HepG2 (cell line): ENCODE data around the gene PFN1. TPM values are rescaled to one million over a fixed set of nuclear protein-coding genes. Genes with fewer than 3 reads are reported as not detected.
A peak's percentile ranks its signal among the peaks of the same experiment; 100 is the strongest.

ENCODE experiments used
- ASH2L ChIP-seq: fragments of 300-600, 200-600 bp; sonication (generic); IDR thresholded peaks from 2 replicates; pipeline ENCODE4 v1.7.0; 2017; ENCODE audit warnings: low read depth, mild to moderate bottlenecking, moderate library complexity, mixed read lengths, low read length; ENCODE audit not compliant: insufficient read length
- ELK4 ChIP-seq: sonication (generic); formaldehyde crosslinking; IDR thresholded peaks from 2 replicates; pipeline ENCODE4 v1.9.0; 2021; ENCODE audit warnings: missing genetic modification reagents, borderline replicate concordance
- HMGXB4 ChIP-seq, 2 experiments: sonication (generic) in 1 of 2; formaldehyde crosslinking in 1 of 2; IDR thresholded peaks; 2 replicates each; pipeline versions ENCODE4 v1.4.0 to v1.6.1; 2018 to 2020; ENCODE audit warnings: missing genetic modification reagents in 2 of 2, borderline replicate concordance in 1 of 2, low read depth in 1 of 2, mild to moderate bottlenecking in 1 of 2, missing biosample characterization in 1 of 2
- LCORL ChIP-seq, 2 experiments: fragments of 450-650 bp in 1 of 2; sonication (generic) in 1 of 2; formaldehyde crosslinking in 1 of 2; IDR thresholded peaks; 2 replicates each; pipeline versions ENCODE4 v1.5.0 to v1.6.1; 2017 to 2020; ENCODE audit warnings: antibody characterized with exemption in 1 of 2, missing genetic modification reagents in 1 of 2
- NFYC ChIP-seq: IDR thresholded peaks from 2 replicates; pipeline ENCODE4 v1.6.1; 2016; ENCODE audit warnings: missing genetic modification reagents, missing compliant biosample characterization
- NR0B2 ChIP-seq: sonication (generic); formaldehyde crosslinking; IDR thresholded peaks from 2 replicates; pipeline ENCODE4 v1.4.0; 2020; ENCODE audit warnings: mild to moderate bottlenecking, missing genetic modification reagents
- PITX1 ChIP-seq: sonication (generic); formaldehyde crosslinking; IDR thresholded peaks from 2 replicates; pipeline ENCODE4 v1.5.1; 2020; ENCODE audit warnings: mild to moderate bottlenecking, missing genetic modification reagents
- POLR2AphosphoS5 ChIP-seq: IDR thresholded peaks from 2 replicates; pipeline ENCODE4 v1.6.1; 2012; ENCODE audit warnings: low read depth, low read length
- RXRA ChIP-seq: sonication (generic); formaldehyde crosslinking; IDR thresholded peaks from 2 replicates; pipeline ENCODE4 v1.5.1; 2020; ENCODE audit warnings: missing genetic modification reagents
- RXRB ChIP-seq: IDR thresholded peaks from 2 replicates; pipeline ENCODE4 v1.6.1; 2016; ENCODE audit warnings: borderline replicate concordance, missing genetic modification reagents, missing compliant biosample characterization
- ZBTB4 ChIP-seq: sonication (generic); formaldehyde crosslinking; IDR thresholded peaks from 2 replicates; pipeline ENCODE4 v1.4.0; 2020; ENCODE audit warnings: missing genetic modification reagents, mild to moderate bottlenecking, borderline replicate concordance
- ZKSCAN8 ChIP-seq: IDR thresholded peaks from 2 replicates; pipeline ENCODE4 v1.6.1; 2016; ENCODE audit warnings: borderline replicate concordance, missing genetic modification reagents, missing compliant biosample characterization
- ZNF382 ChIP-seq: sonication (generic); formaldehyde crosslinking; IDR thresholded peaks from 2 replicates; pipeline ENCODE4 v1.5.0; 2020; ENCODE audit warnings: missing genetic modification reagents, mild to moderate bottlenecking, borderline replicate concordance
- ZNF441 ChIP-seq: sonication (generic); formaldehyde crosslinking; IDR thresholded peaks from 2 replicates; pipeline ENCODE4 v1.7.0; 2021; ENCODE audit warnings: missing genetic modification reagents, borderline replicate concordance
- ZNF512B ChIP-seq: sonication (generic); formaldehyde crosslinking; IDR thresholded peaks from 2 replicates; pipeline ENCODE4 v1.5.1; 2020; ENCODE audit warnings: missing genetic modification reagents, mild to moderate bottlenecking, borderline replicate concordance
- ZNF556 ChIP-seq: sonication (generic); formaldehyde crosslinking; IDR thresholded peaks from 2 replicates; pipeline ENCODE4 v1.4.0; 2020; ENCODE audit warnings: mild to moderate bottlenecking, missing genetic modification reagents, borderline replicate concordance
- ZNF615 ChIP-seq: sonication (generic); formaldehyde crosslinking; IDR thresholded peaks from 2 replicates; pipeline ENCODE4 v1.5.0; 2020; ENCODE audit warnings: mild to moderate bottlenecking, missing genetic modification reagents, borderline replicate concordance
- ZNF75D ChIP-seq: sonication (generic); formaldehyde crosslinking; IDR thresholded peaks from 2 replicates; pipeline ENCODE4 v1.8.1; 2023; ENCODE audit warnings: missing genetic modification reagents, mild to moderate bottlenecking, borderline replicate concordance
- polyA plus RNA-seq, 8 experiments: library from polyadenylated mRNA; depleted of rRNA in 3 of 8; stranded (reverse) in 7 of 8; unstranded in 1 of 8; fragments of >200 nt; fragmentation: Illumina TruSeq in 4 of 8; extraction: Trizol in 4 of 8; gene quantifications; 2 replicates each; pipeline versions ENCODE4 v1.2.1 to v1.2.3, GENCODE V29; 2011 to 2016; ENCODE audit warnings: low read depth in 4 of 8, missing spikeins in 1 of 8, mixed read lengths in 1 of 8; ENCODE audit not compliant: insufficient read depth in 1 of 8
- total RNA-seq, 5 experiments: library from RNA; depleted of rRNA; stranded (reverse); fragments of >200 nt; fragmentation: Illumina TruSeq; extraction: Trizol; gene quantifications; 2 replicates each; pipeline ENCODE4 v1.2.3, GENCODE V29; 2016; ENCODE audit warnings: low read depth in 1 of 5

PFN1 gene
- total and polyA plus RNA-seq, 2 of the 13 experiments (the other 11 are each of a cell fraction or from before 2014, with no cell fraction given): 494 to 613 TPM

GRCh38 chr17:4939796-4940554 is 8.4 kb downstream of the PFN1 start, which contains the start of the genes RNF167 and SLC25A11 (continued):
- TF ChIP-seq ZNF556 (CRISPR knock-in tag): no peak; the same call in 1 of the 2 replicates
- no peak for TF ChIP-seq ZBTB4
- TF ChIP-seq ZKSCAN8 (CRISPR knock-in tag): no peak
- no peak for TF ChIP-seq ZNF382 (CRISPR knock-in tag)
- peak; percentile 68 for TF ChIP-seq ASH2L
- no peak for TF ChIP-seq ZNF615 (CRISPR knock-in tag)
- TF ChIP-seq RXRA (CRISPR knock-in tag): no peak
- peak; percentile 59 for TF ChIP-seq NFYC
- TF ChIP-seq RXRB (CRISPR knock-in tag): no peak
- 0 out of 2 replicates have a peak, but pooled peaks have one; percentile 14 for TF ChIP-seq PITX1 (CRISPR knock-in tag)
- TF ChIP-seq ELK4 (CRISPR knock-in tag): no peak
- no peak for TF ChIP-seq ZNF512B (CRISPR knock-in tag)
- no peak for TF ChIP-seq LCORL (IDR thresholded peaks at IDR 0.05)
- TF ChIP-seq LCORL (CRISPR knock-in tag; IDR thresholded peaks at IDR 0.05): no peak
- no peak for TF ChIP-seq ZNF75D (CRISPR knock-in tag)
- 0 out of 2 replicates have a peak, but pooled peaks have one; percentile 27 for TF ChIP-seq NR0B2 (CRISPR knock-in tag)
- TF ChIP-seq HMGXB4 (CRISPR knock-in tag; IDR thresholded peaks at IDR 0.05; ENCODE audit: borderline replicate concordance in 1 of 2, low read depth in 1 of 2): peak; percentile 19 to 45; a peak in 1 of 4 replicates
- peak; percentile 78 for TF ChIP-seq POLR2AphosphoS5
- TF ChIP-seq ZNF441 (CRISPR knock-in tag): peak; percentile 84
